Ishikawa (cell line): ENCODE results near the gene ACAP2.
A peak's percentile ranks its signal among the peaks of the same experiment; 100 is the strongest.

ENCODE experiments used
- CEBPB ChIP-seq: IDR thresholded peaks from 2 replicates; pipeline ENCODE4 v1.6.1; 2012
- CREB1 ChIP-seq: IDR thresholded peaks from 2 replicates; pipeline ENCODE4 v1.6.1; 2012; ENCODE audit warnings: low read depth
- EGR1 ChIP-seq: IDR thresholded peaks from 2 replicates; pipeline ENCODE4 v1.6.1; 2012
- EP300 ChIP-seq: IDR thresholded peaks from 2 replicates; pipeline ENCODE4 v1.6.1; 2012; ENCODE audit warnings: borderline replicate concordance
- FOXM1 ChIP-seq: IDR thresholded peaks from 2 replicates; pipeline ENCODE4 v1.6.1; 2012; ENCODE audit warnings: low read depth, borderline replicate concordance
- NFIC ChIP-seq: IDR thresholded peaks from 2 replicates; pipeline ENCODE4 v1.6.1; 2012
- RAD21 ChIP-seq: IDR thresholded peaks from 2 replicates; pipeline ENCODE4 v1.6.1; 2012; ENCODE audit warnings: low read depth
- REST ChIP-seq: IDR thresholded peaks from 2 replicates; pipeline ENCODE4 v1.6.1; 2012; ENCODE audit warnings: low read depth, mild to moderate bottlenecking
- TAF1 ChIP-seq: IDR thresholded peaks from 2 replicates; pipeline ENCODE4 v1.6.1; 2012; ENCODE audit warnings: low read depth, mild to moderate bottlenecking
- TCF12 ChIP-seq: IDR thresholded peaks from 2 replicates; pipeline ENCODE4 v1.6.1; 2012; ENCODE audit warnings: low read depth
- TEAD4 ChIP-seq: IDR thresholded peaks from 2 replicates; pipeline ENCODE4 v1.6.1; 2012
- YY1 ChIP-seq: IDR thresholded peaks from 2 replicates; pipeline ENCODE4 v1.6.1; 2012; ENCODE audit warnings: low read depth
- ZBTB7A ChIP-seq: IDR thresholded peaks from 2 replicates; pipeline ENCODE4 v1.6.1; 2012; ENCODE audit warnings: low read depth
- TF ChIP-seq, protein P1 (sequence below): IDR thresholded peaks from 2 replicates; pipeline ENCODE4 v1.6.1; 2012
- TF ChIP-seq, protein P2 (sequence below): IDR thresholded peaks from 2 replicates; pipeline ENCODE4 v1.6.1; 2012

The ACAP2 gene

GRCh38 chr3:195270817-195271409 is 171.9 kb downstream of the ACAP2 start, which contains the start of gene XXYLT1:
XXYLT1 (minus strand) TSS chr3:195271159; CDS start chr3:195271058, 101 bp downstream.
- TF ChIP-seq YY1, result peak; percentile 95
- no peak for TF ChIP-seq TCF12
- peak; percentile 58; the same call in 1 of the 2 replicates for TF ChIP-seq TAF1
- TF ChIP-seq, protein P1, sequence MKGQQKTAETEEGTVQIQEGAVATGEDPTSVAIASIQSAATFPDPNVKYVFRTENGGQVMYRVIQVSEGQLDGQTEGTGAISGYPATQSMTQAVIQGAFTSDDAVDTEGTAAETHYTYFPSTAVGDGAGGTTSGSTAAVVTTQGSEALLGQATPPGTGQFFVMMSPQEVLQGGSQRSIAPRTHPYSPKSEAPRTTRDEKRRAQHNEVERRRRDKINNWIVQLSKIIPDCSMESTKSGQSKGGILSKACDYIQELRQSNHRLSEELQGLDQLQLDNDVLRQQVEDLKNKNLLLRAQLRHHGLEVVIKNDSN, result no peak
- TF ChIP-seq EP300, result peak; percentile 10; the same call in 1 of the 2 replicates
- TF ChIP-seq CREB1, result no peak
- TF ChIP-seq, protein P2, sequence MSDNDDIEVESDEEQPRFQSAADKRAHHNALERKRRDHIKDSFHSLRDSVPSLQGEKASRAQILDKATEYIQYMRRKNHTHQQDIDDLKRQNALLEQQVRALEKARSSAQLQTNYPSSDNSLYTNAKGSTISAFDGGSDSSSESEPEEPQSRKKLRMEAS, result peak; percentile 14; the same call in 1 of the 2 replicates
- no peak for TF ChIP-seq NFIC
- peak; percentile 4; the same call in 1 of the 2 replicates for TF ChIP-seq TEAD4
- TF ChIP-seq CEBPB, result no peak
- peak; percentile 98 for TF ChIP-seq ZBTB7A
- TF ChIP-seq EGR1, result no peak
- peak; percentile 4; the same call in 1 of the 2 replicates for TF ChIP-seq FOXM1
- peak; percentile 37; the same call in 1 of the 2 replicates for TF ChIP-seq RAD21
- no peak for TF ChIP-seq REST

GRCh38 chr3:195270079-195270816 is 172.6 kb downstream of the ACAP2 start:
- TF ChIP-seq CREB1, result no peak
- TF ChIP-seq REST, result no peak
- peak; percentile 13; the same call in 1 of the 2 replicates for TF ChIP-seq RAD21
- TF ChIP-seq CEBPB, result no peak
- TF ChIP-seq, protein P2, result peak; percentile 99
- TF ChIP-seq FOXM1, result no peak
- 0 out of 2 replicates have a peak, but pooled peaks have one; percentile 19 for TF ChIP-seq NFIC
- no peak; the same call in 1 of the 2 replicates for TF ChIP-seq ZBTB7A
- no peak; the same call in 1 of the 2 replicates for TF ChIP-seq TAF1
- no peak; the same call in 1 of the 2 replicates for TF ChIP-seq EP300
- TF ChIP-seq YY1, result no peak
- TF ChIP-seq TEAD4, result no peak
- no peak for TF ChIP-seq TCF12
- TF ChIP-seq, protein P1, result no peak

DNA sequence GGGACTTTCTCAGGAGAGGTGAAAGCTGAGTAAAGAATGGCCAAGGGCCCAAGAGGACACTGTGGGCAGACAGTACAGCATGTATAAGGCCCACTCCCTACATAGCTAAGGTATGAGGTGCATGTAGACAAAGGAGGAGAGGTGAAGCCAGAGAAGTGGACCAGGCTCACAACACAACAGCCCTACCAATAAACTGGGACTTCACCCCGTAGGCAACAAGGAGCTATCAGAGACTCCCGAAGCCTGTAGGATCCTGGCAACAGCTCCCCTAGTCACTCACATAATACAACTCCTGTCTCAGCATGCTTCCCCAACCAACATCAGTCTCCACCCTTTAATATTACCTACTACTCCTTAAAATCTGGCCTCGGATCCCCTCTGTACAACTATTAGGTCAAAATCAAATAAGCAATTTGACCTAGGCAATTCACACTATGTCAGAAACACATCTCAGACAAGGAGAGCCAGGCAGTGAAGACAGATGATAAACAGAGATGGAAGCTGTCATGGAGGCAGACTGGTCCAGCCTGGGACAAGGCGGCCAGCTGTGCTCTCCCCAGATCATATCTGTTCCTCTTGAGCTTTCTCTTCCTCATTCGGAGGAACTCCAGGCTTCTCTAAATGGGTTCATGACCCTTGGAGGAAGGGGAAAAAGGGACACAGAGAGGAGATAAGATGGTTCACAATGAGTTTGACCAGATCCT is 173.3 kb downstream of the ACAP2 start:
- TF ChIP-seq TCF12 (no peak), REST (no peak), EGR1 (no peak), NFIC (no peak), EP300 (no peak), FOXM1 (no peak), YY1 (no peak), RAD21 (no peak), TAF1 (no peak), TEAD4 (no peak), CEBPB (no peak), CREB1 (no peak), ZBTB7A (no peak)
- TF ChIP-seq, protein P2, result no peak
- TF ChIP-seq, protein P1, result no peak
